Uterus (tissue), 4 donors: ENCODE data around the gene CXCR4. TPM values are rescaled to one million over a fixed set of nuclear protein-coding genes. Genes with fewer than 3 reads are reported as not detected.

Experiments used
- DNase-seq, 2 donors: peaks; one replicate each; pipeline ENCODE4 v3.0.0-alpha.2; 2019 to 2020
- H3K27ac ChIP-seq, 2 donors: fragments of 200-600 bp; sonication (generic); 1 replicate in 1 of 2; 2 replicates in 1 of 2; pipeline ENCODE4 v1.5.1; 2016 to 2018
- H3K27me3 ChIP-seq, 2 donors: fragments of 200-600 bp; sonication (generic); one replicate each; pipeline ENCODE4 v1.5.1; 2018 to 2019; ENCODE audit warnings: control low read depth in 1 of 2
- H3K36me3 ChIP-seq, 2 donors: fragments of 200-600 bp; sonication (generic); one replicate each; pipeline ENCODE4 v1.5.1; 2019; ENCODE audit warnings: control low read depth in 1 of 2
- H3K4me1 ChIP-seq, 2 donors: fragments of 200-600 bp; sonication (generic); one replicate each; pipeline ENCODE4 v1.5.1; 2018 to 2019; ENCODE audit warnings: control low read depth in 1 of 2
- H3K4me3 ChIP-seq, 2 donors: fragments of 200-600 bp; sonication (generic); 1 replicate in 1 of 2; 2 replicates in 1 of 2; pipeline ENCODE4 v1.5.1; 2018 to 2019; ENCODE audit warnings: mild to moderate bottlenecking in 1 of 2
- H3K9me3 ChIP-seq, 2 donors: fragments of 200-600 bp; sonication (generic); one replicate each; pipeline ENCODE4 v1.5.1; 2019; ENCODE audit warnings: control low read depth in 1 of 2
- CTCF ChIP-seq, 4 experiments: fragments of 200-600 bp in 2 of 4; fragments of 450-650 bp in 2 of 4; sonication (generic) in 2 of 4; IDR thresholded peaks; one replicate each; pipeline ENCODE4 v1.5.1; 2016 to 2019; ENCODE audit warnings: antibody characterized with exemption in 4 of 4, mild to moderate bottlenecking in 2 of 4, moderate library complexity in 1 of 4
- POLR2A ChIP-seq, 2 donors: fragments of 450-650 bp; IDR thresholded peaks; one replicate each; pipeline ENCODE4 v1.6.1; 2016; ENCODE audit warnings: antibody characterized with exemption in 2 of 2, mild to moderate bottlenecking in 1 of 2, moderate library complexity in 1 of 2
- intact Hi-C: fragments of 100-400 bp; cut with DNase I; formaldehyde crosslinking; loops from one replicate; pipeline ENCODE4 v1.15.1; 2023; ENCODE audit warnings: low total_unique reads
- total RNA-seq, 4 donors: library from RNA; depleted of rRNA in 3 of 4; stranded (reverse); fragments of >200 nt in 3 of 4; gene quantifications; one replicate each; pipeline versions ENCODE4 v1.1.0 to v1.2.4, GENCODE V29; 2014 to 2023
- donor health status: DM: yes; HTN: yes; CAD: no.

CXCR4 gene
- total RNA-seq, 4 donors from 2014 or later = 2.6 to 39.5 (median 19.7) TPM

GRCh38 chr2:136112317-136113208 is 5.4 kb downstream of the CXCR4 start:
- no peak for DNase-seq
- H3K27me3 ChIP-seq = peaks cover 0 to 7% of the 10 kb centered on the region in 2 donors
- H3K9me3 ChIP-seq = no peaks in the 10 kb centered on the region
- no peaks in the 10 kb centered on the region for H3K36me3 ChIP-seq
- H3K4me3 ChIP-seq = no peak overlapping the region
- peaks cover 0 to 11% of the 10 kb centered on the region in 2 donors for H3K4me1 ChIP-seq
- intact Hi-C loops = no loop called here
- TF ChIP-seq POLR2A (IDR thresholded peaks at IDR 0.05) (no peak), CTCF (IDR thresholded peaks at IDR 0.05) (no peak)
- no peak overlapping the region for H3K27ac ChIP-seq

- H3K4me3 ChIP-seq = no peak overlapping the region
- H3K27me3 ChIP-seq = peaks cover 0 to 7% of the 10 kb centered on the region in 2 donors
- intact Hi-C loops = no loop called here
- H3K9me3 ChIP-seq = no peaks in the 10 kb centered on the region
- TF ChIP-seq CTCF (IDR thresholded peaks at IDR 0.05) (no peak), POLR2A (IDR thresholded peaks at IDR 0.05) (no peak)
- no peak for DNase-seq
- H3K36me3 ChIP-seq = no peaks in the 10 kb centered on the region
- H3K27ac ChIP-seq = no peak overlapping the region
- peaks cover 0 to 4% of the 10 kb centered on the region in 2 donors for H3K4me1 ChIP-seq
Observed at GRCh38 chr2:136111711-136112110, 6.2 kb downstream of the CXCR4 start.

GRCh38 chr2:136110526-136110925 is 7.4 kb downstream of the CXCR4 start:
- intact Hi-C loops = no loop called here
- no peak for TF ChIP-seq POLR2A (IDR thresholded peaks at IDR 0.05)
- TF ChIP-seq CTCF (IDR thresholded peaks at IDR 0.05) = no peak
- H3K36me3 ChIP-seq = no peaks in the 10 kb centered on the region

GRCh38 chr2:136108463-136108862 is 9.5 kb downstream of the CXCR4 start:
- no peaks in the 10 kb centered on the region for H3K9me3 ChIP-seq
- TF ChIP-seq CTCF (IDR thresholded peaks at IDR 0.05) (no peak), POLR2A (IDR thresholded peaks at IDR 0.05) (no peak)
- no peak overlapping the region for H3K4me3 ChIP-seq
- intact Hi-C loops = no loop called here
- H3K27ac ChIP-seq = no peak overlapping the region
- no peak for DNase-seq
- no peaks in the 10 kb centered on the region for H3K36me3 ChIP-seq
- H3K27me3 ChIP-seq = no peaks in the 10 kb centered on the region
- no peaks in the 10 kb centered on the region for H3K4me1 ChIP-seq

More at GRCh38 chr2:136110526-136110925, 7.4 kb downstream of the CXCR4 start:
- DNase-seq = no peak
- no peak overlapping the region for H3K4me3 ChIP-seq
- H3K27me3 ChIP-seq = peaks cover 0 to 7% of the 10 kb centered on the region in 2 donors
- no peak overlapping the region for H3K27ac ChIP-seq
- no peaks in the 10 kb centered on the region for H3K4me1 ChIP-seq
- H3K9me3 ChIP-seq = no peaks in the 10 kb centered on the region
